ENCODE results near the gene RIT1. TPM values are rescaled to one million over a fixed set of nuclear protein-coding genes. Genes with fewer than 3 reads are reported as not detected.

RIT1 gene
- total RNA-seq, 1 experiment from 2014 or later, result 59.2 TPM

DNA sequence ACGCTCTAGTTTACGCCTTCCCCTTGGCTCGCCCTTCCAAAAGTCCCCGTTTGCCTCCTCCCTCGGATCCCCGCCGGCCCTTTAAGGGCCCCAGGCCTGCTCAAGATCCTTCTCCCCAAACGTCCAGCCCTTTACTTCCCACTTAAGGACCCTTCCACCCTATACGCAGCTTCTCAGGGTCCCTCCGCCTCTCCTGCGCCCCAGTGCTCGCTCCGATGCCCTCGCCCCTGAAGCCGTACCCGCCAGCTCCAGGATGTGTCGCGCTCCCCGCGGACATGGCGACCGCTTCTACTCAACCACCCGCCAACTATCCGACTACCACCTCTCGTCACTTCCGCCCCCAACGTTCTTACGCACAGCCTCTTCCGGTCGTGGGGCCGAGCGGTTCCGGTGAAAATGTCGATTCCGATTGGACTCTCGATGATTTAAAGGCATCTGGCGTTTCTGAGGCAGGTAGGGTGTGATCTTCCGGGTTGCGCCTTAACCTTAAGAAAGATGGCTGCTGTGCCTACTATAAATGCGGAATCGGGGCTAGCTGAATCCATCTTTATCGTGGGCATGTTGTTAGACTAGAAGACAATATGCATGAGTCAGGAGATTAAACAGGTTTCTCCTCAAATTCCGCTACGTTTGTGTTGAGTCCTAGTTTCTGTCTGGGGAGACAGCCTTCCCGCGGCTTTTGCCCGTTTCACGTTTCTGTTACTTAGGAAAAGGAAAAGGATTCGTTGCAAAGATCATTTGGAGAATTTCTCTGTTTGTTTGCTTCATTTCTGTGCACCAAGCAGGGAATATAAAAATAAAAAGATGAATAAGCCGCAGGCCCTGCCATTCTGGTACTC is 23.2 kb upstream of the RIT1 start, which contains the start of gene KHDC4:
Gene KHDC4 (minus strand): TSS at position 317 of the 839 bp plus-strand sequence. CDS start 40 bp downstream, at position 277.
- H3K4me1 ChIP-seq (replicated peaks; ENCODE audit: insufficient read depth), result peaks cover 46% of the 10 kb centered on the region
- H3K79me2 ChIP-seq (ENCODE audit: low read depth), result peaks cover 48% of the 10 kb centered on the region
- intact Hi-C loops (cut with micrococcal nuclease; ENCODE audit: unreplicated experiment), result loop anchor here (5.0 to 10.0 kb wide), 2 partner anchors 68 to 280 kb away; partner anchors contain the start of gene PMF1
- TF ChIP-seq, protein P1, sequence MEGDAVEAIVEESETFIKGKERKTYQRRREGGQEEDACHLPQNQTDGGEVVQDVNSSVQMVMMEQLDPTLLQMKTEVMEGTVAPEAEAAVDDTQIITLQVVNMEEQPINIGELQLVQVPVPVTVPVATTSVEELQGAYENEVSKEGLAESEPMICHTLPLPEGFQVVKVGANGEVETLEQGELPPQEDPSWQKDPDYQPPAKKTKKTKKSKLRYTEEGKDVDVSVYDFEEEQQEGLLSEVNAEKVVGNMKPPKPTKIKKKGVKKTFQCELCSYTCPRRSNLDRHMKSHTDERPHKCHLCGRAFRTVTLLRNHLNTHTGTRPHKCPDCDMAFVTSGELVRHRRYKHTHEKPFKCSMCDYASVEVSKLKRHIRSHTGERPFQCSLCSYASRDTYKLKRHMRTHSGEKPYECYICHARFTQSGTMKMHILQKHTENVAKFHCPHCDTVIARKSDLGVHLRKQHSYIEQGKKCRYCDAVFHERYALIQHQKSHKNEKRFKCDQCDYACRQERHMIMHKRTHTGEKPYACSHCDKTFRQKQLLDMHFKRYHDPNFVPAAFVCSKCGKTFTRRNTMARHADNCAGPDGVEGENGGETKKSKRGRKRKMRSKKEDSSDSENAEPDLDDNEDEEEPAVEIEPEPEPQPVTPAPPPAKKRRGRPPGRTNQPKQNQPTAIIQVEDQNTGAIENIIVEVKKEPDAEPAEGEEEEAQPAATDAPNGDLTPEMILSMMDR (conservative IDR thresholded peaks at IDR 0.05), result no peak
- TF ChIP-seq EZH2 (IDR thresholded peaks at IDR 0.05; ENCODE audit: low read depth), result no peak
- peak within 1 kb of the TSS; percentile 84 for H3K4me3 ChIP-seq
- peak within 1 kb of the TSS; percentile 95 for H3K4me2 ChIP-seq
- no peaks in the 10 kb centered on the region for H3K27me3 ChIP-seq (ENCODE audit: insufficient read depth, low read depth)
- peaks cover 41% of the 10 kb centered on the region for H3K36me3 ChIP-seq (ENCODE audit: low read depth)
- BruUV-seq (replicated peaks), result no TSS peak
- H3K27ac ChIP-seq, result peak within 1 kb of the TSS; percentile 92
- no peaks in the 10 kb centered on the region for H3K9me3 ChIP-seq (ENCODE audit: insufficient read depth, low read depth)
- DNase-seq, result peak; percentile 90 to 96
- POLR2A ChIA-PET (ENCODE audit: unreplicated experiment), result interaction anchor here (0.6 to 1.0 kb wide), 2 partner anchors 42 to 65 kb away, joined by 3 to 5 read pairs; no protein-coding TSS in a partner anchor
- no peaks in the 10 kb centered on the region for H3K9me2 ChIP-seq (ENCODE audit: insufficient read depth)
- H3F3A ChIP-seq (ENCODE audit: insufficient read depth, low read depth), result peaks cover 60% of the 10 kb centered on the region
- peaks cover 27% of the 10 kb centered on the region for H4K20me1 ChIP-seq (ENCODE audit: insufficient read depth)
- peak within 1 kb of the TSS; percentile 87 for H2AFZ ChIP-seq
- CTCF ChIA-PET, result no interaction called here

DNA sequence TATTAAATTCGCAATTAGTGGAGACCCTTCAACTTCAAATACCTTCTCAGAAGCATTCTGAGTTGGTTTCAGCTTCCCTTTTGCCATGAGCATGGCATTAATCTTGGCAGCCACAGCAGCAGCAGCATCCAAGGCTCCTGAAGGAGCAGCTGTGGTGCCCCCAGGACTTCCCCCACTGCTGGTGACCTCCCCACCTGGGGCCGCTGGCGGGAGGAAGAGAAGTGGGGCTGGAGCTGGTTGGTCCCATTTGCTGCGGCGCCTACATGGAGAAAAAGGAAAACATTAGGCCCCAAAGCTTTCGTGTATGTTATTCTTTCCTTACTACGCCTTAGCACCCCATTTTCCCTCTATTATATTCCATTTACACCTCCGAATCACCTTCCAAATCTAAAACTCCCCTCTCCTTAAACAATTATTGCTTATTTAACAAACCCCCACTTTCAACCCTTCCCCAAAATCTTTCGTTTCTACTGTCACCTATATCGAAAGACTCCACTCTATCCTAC is 22.5 kb upstream of the RIT1 start:
- peaks cover 34% of the 10 kb centered on the region for H4K20me1 ChIP-seq (ENCODE audit: insufficient read depth)

More for the DNA sequence above, 22.5 kb upstream of the RIT1 start:
- no TSS peak for BruUV-seq (replicated peaks)
- H3K9me3 ChIP-seq (ENCODE audit: insufficient read depth, low read depth), result no peaks in the 10 kb centered on the region
- peak overlapping the region; percentile 95 for H3K4me2 ChIP-seq
- peaks cover 55% of the 10 kb centered on the region for H3K79me2 ChIP-seq (ENCODE audit: low read depth)
- no peak for DNase-seq
- H3K27ac ChIP-seq, result peak overlapping the region; percentile 92
- ChIA-PET CTCF (interaction anchor here (0.5 kb wide), 1 partner anchor 249 kb away, joined by 8 read pairs; no protein-coding TSS in a partner anchor), POLR2A (ENCODE audit: unreplicated experiment) (interaction anchor here (0.6 to 1.0 kb wide), 3 partner anchors 42 to 348 kb away, joined by 3 to 5 read pairs (median 3); no protein-coding TSS in a partner anchor)
- H3K4me3 ChIP-seq, result peak overlapping the region; percentile 84
- H2AFZ ChIP-seq, result peak overlapping the region; percentile 45; the same call in 1 of the 2 replicates
- TF ChIP-seq, protein P1 (conservative IDR thresholded peaks at IDR 0.05), result no peak
- TF ChIP-seq EZH2 (IDR thresholded peaks at IDR 0.05; ENCODE audit: low read depth), result no peak
- H3F3A ChIP-seq (ENCODE audit: insufficient read depth, low read depth), result peaks cover 66% of the 10 kb centered on the region
- intact Hi-C loops (cut with micrococcal nuclease; ENCODE audit: unreplicated experiment), result loop anchor here (5.0 to 10.0 kb wide), 2 partner anchors 69 to 281 kb away; partner anchors contain the start of gene PMF1
- H3K27me3 ChIP-seq (ENCODE audit: insufficient read depth, low read depth), result no peaks in the 10 kb centered on the region
- H3K36me3 ChIP-seq (ENCODE audit: low read depth), result peaks cover 45% of the 10 kb centered on the region
- no peaks in the 10 kb centered on the region for H3K9me2 ChIP-seq (ENCODE audit: insufficient read depth)
- peaks cover 46% of the 10 kb centered on the region for H3K4me1 ChIP-seq (replicated peaks; ENCODE audit: insufficient read depth)

Measured in PC-9 (cell line).